ENCODE results near the gene SCP2. TPM values are rescaled to one million over a fixed set of nuclear protein-coding genes. Genes with fewer than 3 reads are reported as not detected.

SCP2 gene
- total and polyA plus RNA-seq, 2 of the 4 experiments (the other 2 are of a cell fraction): 70.4 to 83.1 TPM

- no peak for DNase-seq
- H3K23ac ChIP-seq (ENCODE audit: low read depth, low read length): no peak overlapping the region
- H3K18ac ChIP-seq (ENCODE audit: low read depth, low read length): no peak overlapping the region; the same call in 1 of the 2 replicates
- H3K9ac ChIP-seq (ENCODE audit: low read depth, low read length): no peak overlapping the region
- TF ChIP-seq CEBPB (IDR thresholded peaks at IDR 0.05; ENCODE audit: low read depth, low read length) (no peak), CHD1 (IDR thresholded peaks at IDR 0.05; ENCODE audit: low read depth, low read length) (no peak), RCOR1 (IDR thresholded peaks at IDR 0.05; ENCODE audit: insufficient replicate concordance, low read length) (no peak), MAFK (IDR thresholded peaks at IDR 0.05; ENCODE audit: low read depth, low read length) (no peak), BHLHE40 (IDR thresholded peaks at IDR 0.05; ENCODE audit: low read depth, low read length) (no peak)
- no peak overlapping the region for H3K4me2 ChIP-seq (ENCODE audit: low read depth, low read length)
- no peak overlapping the region for H3K27ac ChIP-seq (ENCODE audit: insufficient read depth, low read length)
- H3K4me3 ChIP-seq (ENCODE audit: insufficient read depth, low read depth, low read length): no peak overlapping the region
- H4K8ac ChIP-seq (ENCODE audit: low read depth in 2 of 2, low read length in 2 of 2): no peak overlapping the region
- CTCF ChIA-PET: interaction anchor here (0.7 kb wide), 1 partner anchor 122 kb away, joined by 4 read pairs; no protein-coding TSS in a partner anchor
- no peak overlapping the region for H4K91ac ChIP-seq (ENCODE audit: insufficient read depth, low read depth, low read length)
- H2BK120ac ChIP-seq (ENCODE audit: low read depth, low read length): no peak overlapping the region
- POLR2A ChIA-PET (ENCODE audit: unreplicated experiment): no interaction called here
- no peak overlapping the region for H3K14ac ChIP-seq (replicated peaks; ENCODE audit: low read depth, low read length)
- peaks cover 13% of the 10 kb centered on the region for H3K4me1 ChIP-seq (ENCODE audit: control insufficient read depth, insufficient read depth, low read length)
- peaks cover 0 to 6% of the 10 kb centered on the region in 2 experiments; a peak in 1 of 4 replicates for H3K79me1 ChIP-seq (ENCODE audit: low read depth in 1 of 2, low read length in 2 of 2)
- dilution Hi-C loops (cut with HindIII; ENCODE audit: low sequenced_read_pairs, unreplicated experiment): no loop called here
- no peak overlapping the region for H2BK20ac ChIP-seq (ENCODE audit: low read depth, low read length)
- peaks cover 4% of the 10 kb centered on the region for H3K36me3 ChIP-seq (ENCODE audit: control insufficient read depth, insufficient read depth, low read length)
- H3K56ac ChIP-seq (ENCODE audit: extremely low read depth, insufficient read depth, low read length): no peak overlapping the region
- no peak overlapping the region for H3K4ac ChIP-seq (ENCODE audit: low read depth, low read length)
- in situ Hi-C loops (cut with MboI; ENCODE audit: low sequenced_read_pairs): no loop called here
- no TSS peak for BruUV-seq (replicated peaks)
- 0 out of 2 replicates have a peak, but pooled peaks cover 3% of the 10 kb centered on the region for H3K9me1 ChIP-seq (ENCODE audit: insufficient read depth, low read length)
- no peak overlapping the region for H4K5ac ChIP-seq (ENCODE audit: low read depth, low read length)
- no peak overlapping the region for H2BK5ac ChIP-seq (ENCODE audit: low read depth, low read length, poor library complexity, severe bottlenecking)
- no peaks in the 10 kb centered on the region for H3K27me3 ChIP-seq (ENCODE audit: control insufficient read depth, insufficient read depth, low read length)
- no peaks in the 10 kb centered on the region for H3K9me3 ChIP-seq (ENCODE audit: control insufficient read depth, insufficient read depth, low read length)
- no peak overlapping the region for H2AFZ ChIP-seq (replicated peaks; ENCODE audit: low read length, poor library complexity)
- WGBS, 2 experiments (ENCODE audit: extremely low coverage in 2 of 2, insufficient read length in 1 of 2): no CpG with 5 or more reads among the region's 2 CpGs
- H2AK5ac ChIP-seq (ENCODE audit: low read depth, low read length): no peak overlapping the region
- intact Hi-C loops (cut with micrococcal nuclease): no loop called here
- no peak for ATAC-seq (ENCODE audit: low read depth)
- H4K20me1 ChIP-seq (ENCODE audit: insufficient read depth, low read length): no peaks in the 10 kb centered on the region
- no peak overlapping the region for H2BK15ac ChIP-seq (ENCODE audit: low read depth, low read length)
- no peak overlapping the region for H2AK9ac ChIP-seq (replicated peaks; ENCODE audit: low read depth, low read length, poor library complexity)
Measured at GRCh38 chr1:53057127-53057526, 130.1 kb downstream of the SCP2 start.
